SK-N-SH (cell line): ENCODE measurements around the gene CDC14B.

Experiments
- CHD2 ChIP-seq: fragments of 150-350 bp; IDR thresholded peaks from 2 replicates; pipeline ENCODE4 v1.6.1; 2018; ENCODE audit warnings: low read length; ENCODE audit not compliant: partially characterized antibody
- CTCF ChIP-seq: fragments of 200-600 bp; sonication (generic); IDR thresholded peaks from 2 replicates; pipeline ENCODE4 v1.6.1; 2017; ENCODE audit warnings: antibody characterized with exemption, mild to moderate bottlenecking, moderate library complexity
- MAX ChIP-seq: IDR thresholded peaks from 2 replicates; pipeline ENCODE4 v1.4.0; 2012; ENCODE audit warnings: low read depth
- USF2 ChIP-seq: fragments of 150-350 bp; IDR thresholded peaks from 2 replicates; pipeline ENCODE4 v1.6.1; 2017; ENCODE audit warnings: antibody characterized with exemption, low read length, low read depth, borderline replicate concordance

- TF ChIP-seq CTCF, result no peak
- TF ChIP-seq CHD2, result no peak
- no peak for TF ChIP-seq USF2
- TF ChIP-seq MAX, result no peak
Measured at GRCh38 chr9:96603305-96604003, 16.2 kb downstream of the CDC14B start.
